IMR-90 (cell line): ENCODE data around the gene SERP2. TPM values are rescaled to one million over a fixed set of nuclear protein-coding genes. Genes with fewer than 3 reads are reported as not detected.
A peak's percentile ranks its signal among the peaks of the same experiment; 100 is the strongest.

ENCODE experiments used
- ATAC-seq: fragments of 200-7000 bp; cut with Tn5 transposase; 2 replicates; pipeline ENCODE4 v1.9.1; 2020; ENCODE audit warnings: low read depth, mild to moderate bottlenecking, moderate library complexity
- BruUV-seq: library from RNA; stranded (reverse); fragments of 400-500 nt; replicated peaks from 2 replicates; lab custom pipeline; 2021; lab: Mats Ljungman, UMichigan
- CTCF ChIA-PET: fragments of 300-600 bp; formaldehyde crosslinking; extraction: SDS; loops from one replicate; lab custom pipeline; 2021; ENCODE audit warnings: antibody characterized with exemption; lab: Yijun Ruan, JAX
- POLR2A ChIA-PET: fragments of 300-600 bp; sonication (Branson Sonifier 250); formaldehyde crosslinking; loops from one replicate; lab custom pipeline; 2022; ENCODE audit warnings: antibody characterized with exemption; ENCODE audit not compliant: unreplicated experiment; lab: Charles Lee
- DNase-seq: peaks from one replicate; pipeline ENCODE4 v3.0.0; 2013
- H2AFZ ChIP-seq: replicated peaks from 2 replicates; pipeline ENCODE3; 2013; ENCODE audit warnings: low read length, mild to moderate bottlenecking; ENCODE audit not compliant: poor library complexity
- H2AK5ac ChIP-seq: 2 replicates; pipeline ENCODE4 v1.6.1; 2013; ENCODE audit warnings: low read depth, low read length, inconsistent platforms
- H2AK9ac ChIP-seq: replicated peaks from 2 replicates; pipeline ENCODE3; 2013; ENCODE audit warnings: mild to moderate bottlenecking, low read depth, low read length, moderate library complexity; ENCODE audit not compliant: poor library complexity
- H2BK120ac ChIP-seq: 2 replicates; pipeline ENCODE4 v1.6.1; 2013; ENCODE audit warnings: low read depth, low read length, inconsistent platforms
- H2BK15ac ChIP-seq: 3 replicates; pipeline ENCODE4 v1.6.1; 2013; ENCODE audit warnings: low read depth, low read length, inconsistent platforms
- H2BK20ac ChIP-seq: 2 replicates; pipeline ENCODE4 v1.6.1; 2013; ENCODE audit warnings: low read depth, mild to moderate bottlenecking, inconsistent platforms, low read length, moderate library complexity
- H2BK5ac ChIP-seq: 2 replicates; pipeline ENCODE4 v1.6.1; 2013; ENCODE audit warnings: mild to moderate bottlenecking, low read depth, low read length, inconsistent platforms; ENCODE audit not compliant: poor library complexity, severe bottlenecking
- H3K14ac ChIP-seq: replicated peaks from 2 replicates; pipeline ENCODE4 v1.6.1; 2013; ENCODE audit warnings: low read depth, low read length, inconsistent platforms
- H3K18ac ChIP-seq: 2 replicates; pipeline ENCODE4 v1.6.1; 2013; ENCODE audit warnings: low read depth, low read length, control low read depth
- H3K23ac ChIP-seq: 2 replicates; pipeline ENCODE4 v1.6.1; 2013; ENCODE audit warnings: low read depth, low read length, inconsistent platforms
- H3K27ac ChIP-seq: 2 replicates; pipeline ENCODE4 v1.5.1; 2013; ENCODE audit warnings: mild to moderate bottlenecking, control low read depth, low read length; ENCODE audit not compliant: insufficient read depth
- H3K27me3 ChIP-seq: 2 replicates; pipeline ENCODE4 v1.6.1; 2013; ENCODE audit warnings: low read length; ENCODE audit not compliant: control insufficient read depth, insufficient read depth
- H3K36me3 ChIP-seq: 2 replicates; pipeline ENCODE4 v1.6.1; 2013; ENCODE audit warnings: low read length, mixed read lengths; ENCODE audit not compliant: control insufficient read depth, insufficient read depth
- H3K4ac ChIP-seq: 2 replicates; pipeline ENCODE4 v1.6.1; 2013; ENCODE audit warnings: low read depth, low read length, inconsistent platforms
- H3K4me1 ChIP-seq: 2 replicates; pipeline ENCODE4 v1.6.1; 2013; ENCODE audit warnings: low read length, mixed read lengths; ENCODE audit not compliant: control insufficient read depth, insufficient read depth
- H3K4me2 ChIP-seq: 2 replicates; pipeline ENCODE4 v1.6.1; 2013; ENCODE audit warnings: low read depth, mild to moderate bottlenecking, control low read depth, low read length, moderate library complexity
- H3K4me3 ChIP-seq: 2 replicates; pipeline ENCODE4 v1.5.1; 2013; ENCODE audit warnings: low read depth, mild to moderate bottlenecking, control low read depth, low read length, moderate library complexity; ENCODE audit not compliant: insufficient read depth
- H3K56ac ChIP-seq: 2 replicates; pipeline ENCODE4 v1.6.1; 2013; ENCODE audit warnings: low read length, inconsistent platforms; ENCODE audit not compliant: insufficient read depth; ENCODE audit errors: extremely low read depth
- H3K79me1 ChIP-seq, 2 experiments: 2 replicates each; pipeline ENCODE4 v1.6.1; 2013; ENCODE audit warnings: low read length in 2 of 2, inconsistent platforms in 1 of 2, low read depth in 1 of 2
- H3K9ac ChIP-seq: 2 replicates; pipeline ENCODE4 v1.6.1; 2013; ENCODE audit warnings: low read depth, low read length, control low read depth
- H3K9me1 ChIP-seq: 2 replicates; pipeline ENCODE4 v1.6.1; 2013; ENCODE audit warnings: low read length, inconsistent platforms; ENCODE audit not compliant: insufficient read depth
- H3K9me3 ChIP-seq: 2 replicates; pipeline ENCODE4 v1.6.1; 2013; ENCODE audit warnings: low read length; ENCODE audit not compliant: control insufficient read depth, insufficient read depth
- H4K20me1 ChIP-seq: 2 replicates; pipeline ENCODE4 v1.6.1; 2013; ENCODE audit warnings: low read length, inconsistent platforms; ENCODE audit not compliant: insufficient read depth
- H4K5ac ChIP-seq: 2 replicates; pipeline ENCODE4 v1.6.1; 2013; ENCODE audit warnings: mild to moderate bottlenecking, low read depth, low read length, control low read depth
- H4K8ac ChIP-seq, 2 experiments: 2 replicates each; pipeline ENCODE4 v1.6.1; 2013; ENCODE audit warnings: low read depth in 2 of 2, low read length in 2 of 2, control low read depth in 1 of 2, inconsistent platforms in 1 of 2
- H4K91ac ChIP-seq: 2 replicates; pipeline ENCODE4 v1.6.1; 2013; ENCODE audit warnings: low read depth, low read length, inconsistent platforms; ENCODE audit not compliant: insufficient read depth
- CEBPB ChIP-seq: IDR thresholded peaks from 2 replicates; pipeline ENCODE4 v1.6.1; 2012; ENCODE audit warnings: low read depth, low read length, improper control_type of control experiment
- CHD1 ChIP-seq: IDR thresholded peaks from 2 replicates; pipeline ENCODE4 v1.6.1; 2012; ENCODE audit warnings: low read depth, low read length, improper control_type of control experiment
- CTCF ChIP-seq: conservative IDR thresholded peaks from 2 replicates; pipeline ENCODE4 v1.5.1; 2012; ENCODE audit warnings: mild to moderate bottlenecking, low read depth, low read length, improper control_type of control experiment
- NFE2L2 ChIP-seq: fragments of 150-350 bp; IDR thresholded peaks from 2 replicates; pipeline ENCODE4 v1.6.1; 2016; ENCODE audit warnings: low read depth, mild to moderate bottlenecking, low read length
- SMC3 ChIP-seq: fragments of 150-350 bp; IDR thresholded peaks from 2 replicates; pipeline ENCODE4 v1.6.1; 2016; ENCODE audit warnings: low read depth, mild to moderate bottlenecking, antibody characterized with exemption, low read length, moderate library complexity
- WGBS, 2 experiments: methylation state at CpG; one replicate each; pipeline versions ENCODE4 v1.1.5 to v1.1.7; 2013; ENCODE audit warnings: missing lambda C conversion rate in 2 of 2; ENCODE audit not compliant: insufficient read length in 1 of 2; ENCODE audit errors: extremely low coverage in 2 of 2; 5-methylcytosine and 5-hydroxymethylcytosine counted together
- dilution Hi-C: fragments of 300-500 bp; cut with HindIII; formaldehyde crosslinking; loops from one replicate; pipeline ENCODE4 v1.14.3; 2018; ENCODE audit warnings: low sequenced_read_pairs; ENCODE audit not compliant: unreplicated experiment
- in situ Hi-C: fragments of 300-500 bp; cut with MboI; formaldehyde crosslinking; loops from 3 replicates; pipeline ENCODE4 v1.14.3; 2019; ENCODE audit warnings: low sequenced_read_pairs, inconsistent platforms, mixed read lengths
- intact Hi-C: fragments of 100-400 bp; cut with micrococcal nuclease; formaldehyde crosslinking; loops from 2 replicates; pipeline ENCODE4 v1.10.0; 2022
- polyA plus RNA-seq, 3 experiments: library from polyadenylated mRNA; depleted of rRNA; stranded (reverse); fragments of >200 nt; gene quantifications; 2 replicates each; pipeline ENCODE4 v1.2.3, GENCODE V29; 2012; ENCODE audit warnings: low replicate concordance in 1 of 3
- total RNA-seq: library from RNA; depleted of rRNA; stranded (reverse); fragments of >200 nt; gene quantifications from 2 replicates; pipeline ENCODE4 v1.2.3, GENCODE V29; 2012

SERP2 gene
- total and polyA plus RNA-seq, 2 of the 4 experiments (the other 2 are of a cell fraction) = 0.54 to 1.4 TPM

DNA sequence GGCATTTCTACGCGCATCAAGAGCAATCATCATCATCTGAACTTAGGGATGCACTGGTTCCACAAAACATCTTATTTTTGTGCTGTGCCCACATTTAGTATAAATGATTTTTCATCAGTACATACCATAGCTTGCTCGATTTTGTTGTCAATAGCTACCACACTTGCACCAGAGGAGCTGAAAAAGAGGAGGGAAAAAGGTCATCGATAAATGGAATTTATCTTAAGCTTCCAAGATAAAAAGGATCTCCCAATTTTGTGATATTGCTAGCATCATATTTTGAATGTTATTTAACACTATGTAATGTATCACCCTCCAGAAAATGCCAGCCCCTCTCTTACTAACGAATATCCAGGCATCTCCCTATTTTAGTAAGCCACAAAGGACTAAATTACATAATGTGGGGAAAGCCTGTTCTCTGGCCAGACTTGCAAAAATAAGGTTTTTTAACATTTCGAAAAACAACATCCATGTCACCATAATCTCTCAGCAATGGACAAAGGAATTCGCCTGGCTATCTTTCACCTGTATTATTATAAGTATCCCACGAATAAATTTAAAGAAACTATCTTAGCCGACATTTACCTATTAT lies 62.4 kb downstream of the SERP2 start:
- Histone ChIP-seq H3K9ac (peak overlapping the region; percentile 98), H4K5ac (peak overlapping the region; percentile 73), H2BK15ac (peak overlapping the region; percentile 9; the same call in 1 of the 3 replicates), H3K14ac (peak overlapping the region; percentile 92), H2AK5ac (peak overlapping the region; percentile 47), H4K91ac (peak overlapping the region; percentile 67; the same call in 1 of the 2 replicates), H3K27me3 (no peaks in the 10 kb centered on the region), H4K8ac (peak overlapping the region; percentile 57 to 83; a peak in 2 of 4 replicates), H3K4me2 (peak overlapping the region; percentile 91), H2AFZ (peak overlapping the region; percentile 83), H3K23ac (peak overlapping the region; percentile 89), H2BK5ac (peak overlapping the region; percentile 59), H3K27ac (peak overlapping the region; percentile 86), H3K4ac (peak overlapping the region; percentile 67), H3K18ac (peak overlapping the region; percentile 82), H2AK9ac (peak overlapping the region; percentile 73), H4K20me1 (peaks cover 17% of the 10 kb centered on the region), H3K79me1 (peaks cover 8 to 47% of the 10 kb centered on the region in 2 experiments; a peak in 3 of 4 replicates), H3K56ac (peak overlapping the region; percentile 95), H2BK20ac (no peak overlapping the region), H3K36me3 (peaks cover 12% of the 10 kb centered on the region), H3K4me3 (peak overlapping the region; percentile 77), H3K4me1 (peaks cover 9% of the 10 kb centered on the region), H3K9me1 (peaks cover 3% of the 10 kb centered on the region; the same call in 1 of the 2 replicates), H2BK120ac (peak overlapping the region; percentile 74), H3K9me3 (no peaks in the 10 kb centered on the region)
- 0% methylated on average over 1 of the region's 9 CpGs; no CpG with 5 or more reads in 1 of the 2 experiments for WGBS, 2 experiments
- DNase-seq (no peak), ATAC-seq (no peak)
- POLR2A ChIA-PET = no interaction called here
- dilution Hi-C loops (no loop called here), in situ Hi-C loops (loop anchor here (5.0 to 10.0 kb wide), 3 partner anchors 201 to 529 kb away; no protein-coding TSS in a partner anchor), intact Hi-C loops (loop anchor here (1.0 to 5.0 kb wide), 5 partner anchors 129 to 386 kb away; no protein-coding TSS in a partner anchor)
- CTCF ChIA-PET = interaction anchor here (1.0 to 3.1 kb wide), 4 partner anchors 204 to 528 kb away, joined by 3 to 11 read pairs (median 4); no protein-coding TSS in a partner anchor
- TF ChIP-seq CTCF (0 out of 2 replicates have a peak, but pooled peaks have one; percentile 1), SMC3 (no peak), CHD1 (peak; percentile 4; the same call in 1 of the 2 replicates), NFE2L2 (no peak), CEBPB (no peak)
- BruUV-seq = TSS peak; percentile 90
